ENCODE data around the gene RAB3IP. TPM values are rescaled to one million over a fixed set of nuclear protein-coding genes. Genes with fewer than 3 reads are reported as not detected.

Gene RAB3IP
- total RNA-seq, 4 donors from 2014 or later: 6.7 to 17.2 (median 15.1) TPM

- intact Hi-C loops (cut with DNase I): no loop called here
- DNase-seq: no peak
Measured at GRCh38 chr12:69824028-69824427, 85.4 kb downstream of the RAB3IP start.

DNA sequence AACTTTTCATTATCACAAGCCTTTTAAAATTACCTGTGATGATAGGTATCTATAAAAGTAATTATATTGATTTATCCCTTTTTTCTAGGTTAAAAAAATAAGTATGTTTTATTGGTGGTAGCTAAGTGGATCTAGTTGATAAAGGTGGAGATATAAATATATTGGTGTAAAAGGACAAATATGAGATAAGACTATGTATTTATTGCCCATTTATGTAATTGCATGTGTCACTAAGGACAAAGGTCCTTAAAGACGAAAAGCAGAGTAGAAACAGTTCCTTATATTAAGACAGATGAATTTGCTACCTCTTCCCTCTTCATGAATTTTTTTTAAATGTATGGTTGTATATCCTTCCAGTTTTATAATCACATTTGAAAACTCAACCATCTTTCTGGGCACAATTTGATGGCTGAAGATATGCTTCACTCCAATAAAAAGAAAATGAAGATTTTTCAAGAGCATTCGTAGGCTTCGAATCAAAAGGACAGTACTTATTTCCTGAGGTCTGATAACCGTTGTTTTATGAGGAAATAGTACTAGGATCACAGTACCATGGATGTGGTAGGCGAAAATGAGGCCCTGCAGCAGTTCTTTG, 86.4 kb downstream of the RAB3IP start, which contains the start of gene MYRFL:
Gene MYRFL, plus strand, starts transcription at position 262 of the 595 bp plus-strand sequence. Its CDS starts 291 bp downstream, at position 553.
- no peak within 1 kb of the TSS for H3K27ac ChIP-seq
- 80 to 88% methylated on average over 5 of the region's 5 CpGs for WGBS, 2 donors
- no peaks in the 10 kb centered on the region for H3K9me3 ChIP-seq
- peaks cover 0 to 7% (median 0%) of the 10 kb centered on the region in 4 donors for H3K27me3 ChIP-seq
- no peak within 1 kb of the TSS for H3K4me3 ChIP-seq
- TF ChIP-seq, protein P1, sequence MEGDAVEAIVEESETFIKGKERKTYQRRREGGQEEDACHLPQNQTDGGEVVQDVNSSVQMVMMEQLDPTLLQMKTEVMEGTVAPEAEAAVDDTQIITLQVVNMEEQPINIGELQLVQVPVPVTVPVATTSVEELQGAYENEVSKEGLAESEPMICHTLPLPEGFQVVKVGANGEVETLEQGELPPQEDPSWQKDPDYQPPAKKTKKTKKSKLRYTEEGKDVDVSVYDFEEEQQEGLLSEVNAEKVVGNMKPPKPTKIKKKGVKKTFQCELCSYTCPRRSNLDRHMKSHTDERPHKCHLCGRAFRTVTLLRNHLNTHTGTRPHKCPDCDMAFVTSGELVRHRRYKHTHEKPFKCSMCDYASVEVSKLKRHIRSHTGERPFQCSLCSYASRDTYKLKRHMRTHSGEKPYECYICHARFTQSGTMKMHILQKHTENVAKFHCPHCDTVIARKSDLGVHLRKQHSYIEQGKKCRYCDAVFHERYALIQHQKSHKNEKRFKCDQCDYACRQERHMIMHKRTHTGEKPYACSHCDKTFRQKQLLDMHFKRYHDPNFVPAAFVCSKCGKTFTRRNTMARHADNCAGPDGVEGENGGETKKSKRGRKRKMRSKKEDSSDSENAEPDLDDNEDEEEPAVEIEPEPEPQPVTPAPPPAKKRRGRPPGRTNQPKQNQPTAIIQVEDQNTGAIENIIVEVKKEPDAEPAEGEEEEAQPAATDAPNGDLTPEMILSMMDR (IDR thresholded peaks at IDR 0.05): no peak
- no peak for TF ChIP-seq POLR2A (IDR thresholded peaks at IDR 0.05)
- DNase-seq: no peak
- H3K4me1 ChIP-seq: no peaks in the 10 kb centered on the region
- intact Hi-C loops (cut with DNase I): no loop called here
- H3K36me3 ChIP-seq: no peaks in the 10 kb centered on the region

More at GRCh38 chr12:69824028-69824427, 85.4 kb downstream of the RAB3IP start:
- H3K27ac ChIP-seq: no peak overlapping the region
- peaks cover 0 to 3% (median 0%) of the 10 kb centered on the region in 4 donors for H3K27me3 ChIP-seq
- TF ChIP-seq, protein P1 (IDR thresholded peaks at IDR 0.05): no peak
- TF ChIP-seq POLR2A (IDR thresholded peaks at IDR 0.05): no peak
- no peaks in the 10 kb centered on the region for H3K9me3 ChIP-seq
- no peaks in the 10 kb centered on the region for H3K4me1 ChIP-seq
- H3K4me3 ChIP-seq: no peak overlapping the region
- H3K36me3 ChIP-seq: no peaks in the 10 kb centered on the region

DNA sequence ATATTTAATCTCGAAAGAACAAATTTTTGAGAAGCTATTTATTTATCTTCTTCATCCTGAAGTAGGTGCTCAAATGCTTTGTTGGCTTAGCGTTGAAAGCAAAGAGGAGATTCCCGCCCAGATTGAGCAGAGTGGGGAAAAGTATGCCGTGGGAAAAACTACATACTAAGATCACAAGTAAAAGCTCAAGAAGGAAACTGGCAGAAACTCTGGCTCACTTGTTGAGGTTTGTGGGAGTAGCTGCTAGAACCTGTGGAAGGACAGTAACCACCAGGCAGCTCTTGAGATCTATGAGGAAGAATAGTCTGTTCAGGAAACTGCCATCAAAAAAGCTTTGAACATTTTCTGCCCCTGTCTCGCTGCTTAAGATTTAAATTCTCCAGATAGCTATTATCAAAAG, 90.2 kb downstream of the RAB3IP start:
- H3K36me3 ChIP-seq: no peaks in the 10 kb centered on the region
- WGBS, 2 donors: 61 to 64% methylated on average over 5 of the region's 5 CpGs
- H3K27ac ChIP-seq: no peak overlapping the region
- H3K4me3 ChIP-seq: no peak overlapping the region
- no peaks in the 10 kb centered on the region for H3K9me3 ChIP-seq
- intact Hi-C loops (cut with DNase I): no loop called here
- H3K4me1 ChIP-seq: no peaks in the 10 kb centered on the region
- TF ChIP-seq POLR2A (IDR thresholded peaks at IDR 0.05): no peak
- TF ChIP-seq, protein P1 (IDR thresholded peaks at IDR 0.05): no peak
- peaks cover 0 to 7% (median 0%) of the 10 kb centered on the region in 4 donors for H3K27me3 ChIP-seq
- DNase-seq: no peak

- no peak for TF ChIP-seq POLR2A (IDR thresholded peaks at IDR 0.05)
- TF ChIP-seq, protein P1 (IDR thresholded peaks at IDR 0.05): no peak
- no peak for DNase-seq
- peaks cover 0 to 7% (median 0%) of the 10 kb centered on the region in 4 donors for H3K27me3 ChIP-seq
- no peaks in the 10 kb centered on the region for H3K9me3 ChIP-seq
- H3K36me3 ChIP-seq: no peaks in the 10 kb centered on the region
- no peak overlapping the region for H3K4me3 ChIP-seq
- intact Hi-C loops (cut with DNase I): no loop called here
- WGBS, 2 donors: 62 to 76% methylated on average over 2 of the region's 2 CpGs
- no peak overlapping the region for H3K27ac ChIP-seq
- no peaks in the 10 kb centered on the region for H3K4me1 ChIP-seq
Measured at GRCh38 chr12:69833696-69834095, 95.0 kb downstream of the RAB3IP start.

- DNase-seq: no peak
- Histone ChIP-seq H3K27me3 (peaks cover 0 to 4% (median 0%) of the 10 kb centered on the region in 4 donors), H3K27ac (no peak overlapping the region), H3K4me3 (no peak overlapping the region), H3K36me3 (no peaks in the 10 kb centered on the region), H3K4me1 (no peaks in the 10 kb centered on the region), H3K9me3 (no peaks in the 10 kb centered on the region)
- WGBS, 2 donors: 67 to 74% methylated on average over 2 of the region's 2 CpGs
- no peak for TF ChIP-seq POLR2A (IDR thresholded peaks at IDR 0.05)
- TF ChIP-seq, protein P1 (IDR thresholded peaks at IDR 0.05): no peak
- intact Hi-C loops (cut with DNase I): no loop called here
Measured at GRCh38 chr12:69834147-69834546, 95.5 kb downstream of the RAB3IP start.

Measured in esophagus squamous epithelium (tissue), 5 donors.